ENCODE results near the gene CBX5. TPM values are rescaled to one million over a fixed set of nuclear protein-coding genes. Genes with fewer than 3 reads are reported as not detected.

Gene CBX5
- total RNA-seq, 4 donors from 2014 or later = 23.7 to 45.7 (median 33.6) TPM

GRCh38 chr12:54311051-54311450 lies 31.1 kb upstream of the CBX5 start:
- DNase-seq (ENCODE audit: low spot score in 2 of 2) = no peak
- Histone ChIP-seq H3K9me3 (no peaks in the 10 kb centered on the region), H3K4me1 (peaks cover 7% of the 10 kb centered on the region), H3K27me3 (no peaks in the 10 kb centered on the region), H3K27ac (no peak overlapping the region), H3K36me3 (no peaks in the 10 kb centered on the region), H3K4me3 (no peak overlapping the region)
- TF ChIP-seq POLR2A (IDR thresholded peaks at IDR 0.05) (no peak), EP300 (IDR thresholded peaks at IDR 0.05) (no peak), POLR2AphosphoS5 (IDR thresholded peaks at IDR 0.05) (no peak), CTCF (IDR thresholded peaks at IDR 0.05) (no peak)
- WGBS = 63% methylated on average over 2 of the region's 2 CpGs

GRCh38 chr12:54306925-54307741 lies 27.2 kb upstream of the CBX5 start:
- Histone ChIP-seq H3K9me3 (no peaks in the 10 kb centered on the region), H3K36me3 (no peaks in the 10 kb centered on the region), H3K4me3 (no peak overlapping the region), H3K27ac (no peak overlapping the region), H3K27me3 (no peaks in the 10 kb centered on the region), H3K4me1 (peaks cover 22% of the 10 kb centered on the region)
- WGBS = 37% methylated on average over 8 of the region's 8 CpGs
- TF ChIP-seq CTCF (IDR thresholded peaks at IDR 0.05) (no peak), POLR2AphosphoS5 (IDR thresholded peaks at IDR 0.05) (no peak), EP300 (IDR thresholded peaks at IDR 0.05) (no peak), POLR2A (IDR thresholded peaks at IDR 0.05) (no peak)
- peak; percentile 81 to 86 for DNase-seq (ENCODE audit: low spot score in 2 of 2)

GRCh38 chr12:54304187-54304810 lies 24.4 kb upstream of the CBX5 start:
- H3K4me1 ChIP-seq = peaks cover 36% of the 10 kb centered on the region
- DNase-seq (ENCODE audit: low spot score in 2 of 2) = peak; percentile 79 to 87
- H3K9me3 ChIP-seq = no peaks in the 10 kb centered on the region
- no peaks in the 10 kb centered on the region for H3K36me3 ChIP-seq
- H3K27ac ChIP-seq = no peak overlapping the region
- no peak overlapping the region for H3K4me3 ChIP-seq
- WGBS = 15% methylated on average over 8 of the region's 12 CpGs
- peaks cover 4% of the 10 kb centered on the region for H3K27me3 ChIP-seq
- TF ChIP-seq EP300 (IDR thresholded peaks at IDR 0.05) (no peak), POLR2AphosphoS5 (IDR thresholded peaks at IDR 0.05) (no peak), CTCF (IDR thresholded peaks at IDR 0.05) (no peak), POLR2A (IDR thresholded peaks at IDR 0.05) (no peak)

- Histone ChIP-seq H3K27me3 (peaks cover 5% of the 10 kb centered on the region), H3K4me1 (peaks cover 36% of the 10 kb centered on the region), H3K36me3 (no peaks in the 10 kb centered on the region), H3K4me3 (no peak overlapping the region), H3K9me3 (no peaks in the 10 kb centered on the region), H3K27ac (no peak overlapping the region)
- no peak for TF ChIP-seq POLR2AphosphoS5 (IDR thresholded peaks at IDR 0.05)
- TF ChIP-seq POLR2A (IDR thresholded peaks at IDR 0.05) = no peak
- no peak for TF ChIP-seq CTCF (IDR thresholded peaks at IDR 0.05)
- TF ChIP-seq EP300 (IDR thresholded peaks at IDR 0.05) = no peak
- no peak for DNase-seq (ENCODE audit: low spot score in 2 of 2)
These were observed 23.7 kb upstream of the CBX5 start for GRCh38 chr12:54303640-54304039.

- no peaks in the 10 kb centered on the region for H3K36me3 ChIP-seq
- H3K4me1 ChIP-seq = peaks cover 28% of the 10 kb centered on the region
- no peak for TF ChIP-seq POLR2AphosphoS5 (IDR thresholded peaks at IDR 0.05)
- TF ChIP-seq CTCF (IDR thresholded peaks at IDR 0.05) = no peak
- no peak for TF ChIP-seq EP300 (IDR thresholded peaks at IDR 0.05)
- TF ChIP-seq POLR2A (IDR thresholded peaks at IDR 0.05) = no peak
- no peak overlapping the region for H3K27ac ChIP-seq
- 82% methylated on average over 1 of the region's 1 CpG for WGBS
- DNase-seq (ENCODE audit: low spot score in 2 of 2) = peak; percentile 16 to 40
- no peak overlapping the region for H3K4me3 ChIP-seq
- H3K9me3 ChIP-seq = no peaks in the 10 kb centered on the region
- peaks cover 5% of the 10 kb centered on the region for H3K27me3 ChIP-seq
These were observed 21.6 kb upstream of the CBX5 start for GRCh38 chr12:54301428-54302048.
